GM21515 (cell line): ENCODE data around the gene MAPRE2.

Experiments
- ATAC-seq: cut with Tn5 transposase; IDR thresholded peaks from one replicate; pipeline ENCODE4 v1.9.1; 2021; ENCODE audit not compliant: unreplicated experiment

MAPRE2 gene

GRCh38 chr18:35061336-35061735 lies 20.1 kb downstream of the MAPRE2 start:
- no peak for ATAC-seq

- ATAC-seq: no peak
Observed at GRCh38 chr18:35061804-35062203, 20.6 kb downstream of the MAPRE2 start.

- ATAC-seq: no peak
Observed at GRCh38 chr18:35062408-35062807, 21.2 kb downstream of the MAPRE2 start.

GRCh38 chr18:35063875-35064690 lies 22.9 kb downstream of the MAPRE2 start:
- ATAC-seq: no peak

GRCh38 chr18:35067454-35067853 lies 26.2 kb downstream of the MAPRE2 start:
- ATAC-seq: no peak

GRCh38 chr18:35071819-35072247 lies 30.6 kb downstream of the MAPRE2 start:
- no peak for ATAC-seq

- ATAC-seq: no peak
Observed at GRCh38 chr18:35072616-35073015, 31.4 kb downstream of the MAPRE2 start.

GRCh38 chr18:35073186-35074105 lies 32.2 kb downstream of the MAPRE2 start:
- no peak for ATAC-seq

GRCh38 chr18:35074581-35074980 lies 33.4 kb downstream of the MAPRE2 start:
- ATAC-seq: no peak

- ATAC-seq: no peak
Observed at GRCh38 chr18:35075132-35075531, 33.9 kb downstream of the MAPRE2 start.

GRCh38 chr18:35076135-35076924 lies 35.1 kb downstream of the MAPRE2 start:
- ATAC-seq: no peak

GRCh38 chr18:35077937-35078336 lies 36.7 kb downstream of the MAPRE2 start:
- no peak for ATAC-seq

- ATAC-seq: no peak
Observed at GRCh38 chr18:35080058-35080457, 38.8 kb downstream of the MAPRE2 start.

- ATAC-seq: no peak
Observed at GRCh38 chr18:35083174-35083712, 42.0 kb downstream of the MAPRE2 start.

- ATAC-seq: no peak
Observed at GRCh38 chr18:35084494-35085449, 43.6 kb downstream of the MAPRE2 start.

- no peak for ATAC-seq
Observed at GRCh38 chr18:35085450-35086380, 44.5 kb downstream of the MAPRE2 start.

- ATAC-seq: no peak
Observed at GRCh38 chr18:35086704-35087103, 45.5 kb downstream of the MAPRE2 start.

- no peak for ATAC-seq
Observed at GRCh38 chr18:35087726-35088125, 46.5 kb downstream of the MAPRE2 start.

GRCh38 chr18:35088921-35089320 lies 47.7 kb downstream of the MAPRE2 start:
- no peak for ATAC-seq
